Measurements from ENCODE around the gene KLRC3. TPM values are rescaled to one million over a fixed set of nuclear protein-coding genes. Genes with fewer than 3 reads are reported as not detected.

KLRC3 gene
- total and polyA plus RNA-seq, 10 of the 15 experiments (the other 5 are each of a cell fraction or from before 2014, with no cell fraction given), result 0.09 to 0.22 (median 0.09) TPM; not detected in 7

- TF ChIP-seq ASH2L (IDR thresholded peaks at IDR 0.05; ENCODE audit: borderline replicate concordance, low read depth), result no peak
- TF ChIP-seq STAT1 (conservative IDR thresholded peaks at IDR 0.05), result no peak
- no peak for TF ChIP-seq IRF5 (IDR thresholded peaks at IDR 0.05; ENCODE audit: borderline replicate concordance)
- no peak for TF ChIP-seq BRCA1 (IDR thresholded peaks at IDR 0.05; ENCODE audit: low read depth, low read length)
- TF ChIP-seq MYC (IDR thresholded peaks at IDR 0.05; ENCODE audit: insufficient read depth, insufficient read length, insufficient replicate concordance, low read length, severe bottlenecking), result no peak
- TF ChIP-seq KLF5 (IDR thresholded peaks at IDR 0.05; ENCODE audit: partially characterized antibody), result no peak
- no peak for TF ChIP-seq SREBF2 (IDR thresholded peaks at IDR 0.05; ENCODE audit: low read length)
- TF ChIP-seq HDAC6 (IDR thresholded peaks at IDR 0.05; ENCODE audit: unreplicated experiment), result no peak
- no peak for TF ChIP-seq RB1 (IDR thresholded peaks at IDR 0.05; ENCODE audit: borderline replicate concordance)
- TF ChIP-seq HSF1 (IDR thresholded peaks at IDR 0.05; ENCODE audit: low read depth, low read length), result no peak
- no peak for TF ChIP-seq TARDBP (IDR thresholded peaks at IDR 0.05; ENCODE audit: borderline replicate concordance)
- no peak for TF ChIP-seq E2F8 (IDR thresholded peaks at IDR 0.05; ENCODE audit: low read depth, partially characterized antibody)
- no peak for TF ChIP-seq KAT2A (conservative IDR thresholded peaks at IDR 0.05; ENCODE audit: control insufficient read depth, low read depth, low read length)
- TF ChIP-seq IRF4 (IDR thresholded peaks at IDR 0.05; ENCODE audit: low read depth, low read length), result no peak
- no peak for TF ChIP-seq TBL1XR1 (IDR thresholded peaks at IDR 0.05; ENCODE audit: low read depth, low read length)
- no peak for TF ChIP-seq SREBF1 (IDR thresholded peaks at IDR 0.05; ENCODE audit: low read length)
- TF ChIP-seq RBBP5 (conservative IDR thresholded peaks at IDR 0.05), result no peak
- TF ChIP-seq MTA3 (IDR thresholded peaks at IDR 0.05; ENCODE audit: borderline replicate concordance, low read length), result no peak
- Histone ChIP-seq H2AFZ (ENCODE audit: control insufficient read depth, low read depth, low read length) (no peak overlapping the region), H3K27ac (ENCODE audit: control insufficient read depth, insufficient read depth) (no peak overlapping the region), H4K20me1 (ENCODE audit: control insufficient read depth, insufficient read depth) (no peaks in the 10 kb centered on the region), H3K27me3 (replicated peaks in 1 of 2; ENCODE audit: control insufficient read depth in 2 of 2, insufficient read depth in 2 of 2, low read length in 1 of 2) (no peaks in the 10 kb centered on the region), H3K4me2 (ENCODE audit: control insufficient read depth, insufficient read depth) (no peak overlapping the region), H3K4me1 (ENCODE audit: control insufficient read depth, insufficient read depth, low read length) (no peaks in the 10 kb centered on the region), H3K4me3 (no peak overlapping the region), H3K9me3 (replicated peaks; ENCODE audit: control insufficient read depth, insufficient read depth, low read length) (no peaks in the 10 kb centered on the region), H3K36me3 (ENCODE audit: control insufficient read depth in 2 of 2, insufficient read depth in 2 of 2, low read length in 1 of 2) (no peaks in the 10 kb centered on the region), H3K79me2 (ENCODE audit: control insufficient read depth, insufficient read depth, low read length) (no peaks in the 10 kb centered on the region), H3K9ac (ENCODE audit: control insufficient read depth, insufficient read depth, low read length) (no peak overlapping the region)
- CTCF ChIA-PET, result interaction anchor here (0.5 to 1.5 kb wide), 2 partner anchors 15 to 218 kb away, joined by 3 to 4 read pairs; no protein-coding TSS in a partner anchor
- in situ Hi-C loops (cut with MboI), result no loop called here
- no TSS peak for BruUV-seq (replicated peaks)
- POLR2A ChIA-PET, result no interaction called here
- SMC1A ChIA-PET (ENCODE audit: uncharacterized antibody, unreplicated experiment), result interaction anchor here (1.2 to 3.1 kb wide), 3 partner anchors 9 to 24 kb away, joined by 6 to 13 read pairs (median 6); no protein-coding TSS in a partner anchor
- intact Hi-C loops (cut with micrococcal nuclease; ENCODE audit: unreplicated experiment), result no loop called here
- 42% methylated on average over 9 of the region's 9 CpGs for WGBS (ENCODE audit: insufficient coverage, insufficient replicate concordance, low lambda C conversion rate, missing lambda C conversion rate)
- no peak for ATAC-seq
- DNase-seq (ENCODE audit: low read depth, low spot score), result no peak
- FAIRE-seq, result no peak
- RAD21 ChIA-PET (ENCODE audit: unreplicated experiment), result interaction anchor here (1.3 to 1.6 kb wide), 2 partner anchors 22 to 24 kb away, joined by 4 to 5 read pairs; no protein-coding TSS in a partner anchor
Measured at GRCh38 chr12:10388624-10389413, 31.6 kb downstream of the KLRC3 start.
